ENCODE data around the gene C19orf67. TPM values are rescaled to one million over a fixed set of nuclear protein-coding genes. Genes with fewer than 3 reads are reported as not detected.

C19orf67 gene
- total RNA-seq, 1 donor from 2014 or later: 0.63 TPM

GRCh38 chr19:14119644-14120496 lies 34.3 kb upstream of the C19orf67 start:
- no peak for DNase-seq (ENCODE audit: low read depth)
- H3K4me3 ChIP-seq (ENCODE audit: low read depth, low read length): no peak overlapping the region
- no peak for TF ChIP-seq CTCF (conservative IDR thresholded peaks at IDR 0.05; ENCODE audit: low read depth, low read length)

- no peak for DNase-seq (ENCODE audit: low read depth)
- peak overlapping the region; percentile 61 for H3K4me3 ChIP-seq (ENCODE audit: low read depth, low read length)
- TF ChIP-seq CTCF (conservative IDR thresholded peaks at IDR 0.05; ENCODE audit: low read depth, low read length): no peak
These were observed 33.6 kb upstream of the C19orf67 start for GRCh38 chr19:14119146-14119545.

DNA sequence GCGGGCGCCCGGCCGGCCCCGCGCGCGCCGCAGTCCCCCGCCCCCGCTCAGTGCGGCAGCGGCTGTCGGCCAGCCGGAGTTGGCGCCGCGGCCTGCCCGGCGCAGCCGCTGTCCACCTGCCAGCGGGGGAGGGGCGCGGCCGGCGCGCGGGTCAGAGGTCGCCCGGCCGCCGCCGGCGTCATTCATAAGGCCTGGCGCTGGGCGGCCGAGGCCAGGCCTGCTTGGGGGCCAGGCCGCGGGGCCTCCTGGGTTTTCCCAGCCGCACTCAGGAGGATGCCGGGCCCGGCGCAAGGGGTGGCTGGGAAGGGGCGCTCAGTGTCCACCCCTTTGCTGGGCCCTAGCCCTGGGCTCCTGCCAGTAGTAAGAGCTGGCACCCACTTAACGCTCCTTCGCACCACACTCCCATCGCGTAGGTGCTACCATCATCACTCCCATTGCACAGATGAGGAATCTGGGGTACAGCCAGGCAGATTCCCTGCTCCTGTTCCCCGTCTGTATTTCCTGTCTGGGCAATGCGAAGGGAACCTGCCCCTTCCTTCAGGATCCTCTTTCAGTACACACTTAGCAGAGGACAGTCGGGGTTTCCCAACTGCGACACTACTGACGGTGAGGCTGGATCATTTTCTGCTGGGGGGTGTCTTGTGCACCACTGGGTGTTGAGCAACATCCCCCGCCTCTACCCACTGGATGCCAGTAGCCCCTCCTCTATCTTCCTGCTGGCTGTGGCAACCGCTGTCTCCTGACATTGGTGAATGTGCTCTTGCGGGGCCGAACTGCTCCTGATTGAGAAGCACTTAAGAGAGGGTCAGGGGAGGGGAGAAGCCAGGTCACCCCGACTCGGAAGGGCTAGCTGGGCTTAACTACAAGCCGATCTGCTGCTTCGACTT lies 32.8 kb upstream of the C19orf67 start:
- no peak for TF ChIP-seq CTCF (conservative IDR thresholded peaks at IDR 0.05; ENCODE audit: low read depth, low read length)
- peak overlapping the region; percentile 61 for H3K4me3 ChIP-seq (ENCODE audit: low read depth, low read length)
- no peak for DNase-seq (ENCODE audit: low read depth)

- TF ChIP-seq CTCF (conservative IDR thresholded peaks at IDR 0.05; ENCODE audit: low read depth, low read length): no peak
- H3K4me3 ChIP-seq (ENCODE audit: low read depth, low read length): peak within 1 kb of the TSS; percentile 77
- peak; percentile 63 for DNase-seq (ENCODE audit: low read depth)
These were observed 32.1 kb upstream of the C19orf67 start, which contains the start of gene PRKACA for GRCh38 chr19:14117668-14118164. PRKACA (minus strand) TSS chr19:14117762; CDS start chr19:14117547, 215 bp downstream.

DNA sequence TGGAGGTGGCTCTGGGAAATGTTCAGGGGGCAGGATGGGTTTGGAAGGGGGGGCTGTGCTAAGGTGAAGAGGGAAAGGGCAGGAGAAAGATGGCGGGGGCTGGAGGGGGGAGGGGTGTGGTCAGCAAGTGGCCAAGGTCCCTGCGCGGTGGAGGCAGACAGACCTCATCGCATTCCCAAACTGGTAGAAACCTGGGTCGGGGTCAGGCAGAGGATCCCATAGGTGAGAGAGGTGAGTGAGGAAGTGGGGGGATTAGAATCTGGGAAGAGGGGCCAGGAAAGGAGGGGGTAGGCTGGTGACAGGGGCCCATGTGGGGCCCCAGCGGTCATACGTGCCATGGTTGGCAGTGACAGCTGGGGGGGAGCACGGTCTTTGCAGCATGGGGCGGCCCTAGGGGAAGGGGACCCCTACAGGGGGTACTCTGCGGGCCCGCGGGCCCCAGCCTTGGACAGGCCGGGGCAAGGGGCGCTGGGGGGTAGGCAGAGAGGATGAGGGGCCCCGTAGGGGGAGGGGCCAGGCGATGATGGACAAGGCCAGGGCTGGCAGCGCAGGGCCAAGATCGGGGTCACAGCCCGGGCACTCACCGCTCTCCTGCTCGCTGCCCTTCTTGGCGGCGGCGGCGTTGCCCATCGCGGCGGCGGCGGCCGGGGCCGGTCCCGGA lies 31.5 kb upstream of the C19orf67 start:
- DNase-seq (ENCODE audit: low read depth): no peak
- no peak for TF ChIP-seq CTCF (conservative IDR thresholded peaks at IDR 0.05; ENCODE audit: low read depth, low read length)
- H3K4me3 ChIP-seq (ENCODE audit: low read depth, low read length): peak overlapping the region; percentile 77

DNA sequence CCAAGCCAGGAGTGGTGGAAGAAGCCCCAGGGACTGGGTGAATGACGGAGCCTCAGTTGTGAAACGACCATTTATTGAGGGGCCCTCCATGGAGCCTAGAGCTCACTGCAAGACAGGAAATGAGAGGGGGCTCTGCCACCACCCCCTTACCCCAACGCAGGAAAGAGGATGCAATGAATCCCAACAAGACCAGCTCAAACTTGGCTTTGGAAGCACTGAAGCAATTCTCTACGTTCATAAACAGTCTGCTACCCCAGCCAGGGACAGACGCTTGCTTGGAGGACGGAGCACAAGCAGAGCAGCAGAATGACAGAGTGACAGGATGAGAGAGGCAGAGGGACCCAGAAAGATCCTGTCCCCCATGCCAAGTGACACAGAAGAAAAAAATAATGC lies 30.9 kb upstream of the C19orf67 start:
- no peak for TF ChIP-seq CTCF (conservative IDR thresholded peaks at IDR 0.05; ENCODE audit: low read depth, low read length)
- peak overlapping the region; percentile 77 for H3K4me3 ChIP-seq (ENCODE audit: low read depth, low read length)
- DNase-seq (ENCODE audit: low read depth): no peak
